HepG2 (cell line): ENCODE measurements around the gene LGI1. TPM values are rescaled to one million over a fixed set of nuclear protein-coding genes. Genes with fewer than 3 reads are reported as not detected.

Source experiments
- ATAC-seq: fragments of 200-7000 bp; cut with Tn5 transposase; 3 replicates; pipeline ENCODE4 v1.9.1; 2020; ENCODE audit warnings: mild to moderate bottlenecking, moderate library complexity
- BruUV-seq: library from RNA; stranded (reverse); fragments of 400-500 nt; replicated peaks from 2 replicates; lab custom pipeline; 2021; lab: Mats Ljungman, UMichigan
- CTCF ChIA-PET: fragments of 300-600 bp; formaldehyde crosslinking; extraction: SDS; loops from one replicate; lab custom pipeline; 2021; ENCODE audit warnings: low total read pairs, inconsistent platforms, low intra/inter-chr PET ratio; lab: Yijun Ruan, JAX
- POLR2A ChIA-PET: fragments of 350-600 bp; sonication (Branson Sonifier 250); formaldehyde crosslinking; loops from one replicate; lab custom pipeline; 2020; ENCODE audit warnings: antibody characterized with exemption, inconsistent platforms; lab: Yijun Ruan, JAX
- DNase-seq: peaks from one replicate; pipeline ENCODE4 v3.0.0-alpha.2; 2015; ENCODE audit warnings: low spot score
- FAIRE-seq: peaks from 3 replicates; lab custom pipeline; 2011; peaks lifted over from hg19 to GRCh38; lab: Jason Lieb, UNC
- H2AFZ ChIP-seq: one replicate; pipeline ENCODE4 v1.6.1; 2011; ENCODE audit warnings: low read length, inconsistent platforms
- H3K27ac ChIP-seq: fragments of 300-600 bp; 3 replicates; pipeline ENCODE4 v1.8.0; 2011; ENCODE audit warnings: mixed run types, mild to moderate bottlenecking, mixed read lengths, low read length, inconsistent platforms; ENCODE audit not compliant: insufficient read depth; ENCODE audit errors: extremely low read length
- H3K27me3 ChIP-seq, 2 experiments: fragments of 200-600 bp in 1 of 2; 2 replicates in 1 of 2; 3 replicates in 1 of 2; pipeline versions ENCODE4 v1.6.0 to v1.8.0; 2011; ENCODE audit warnings: low read length in 2 of 2, mild to moderate bottlenecking in 2 of 2, moderate library complexity in 2 of 2, inconsistent platforms in 1 of 2; ENCODE audit not compliant: insufficient read depth in 2 of 2, control insufficient read depth in 1 of 2
- H3K36me3 ChIP-seq, 2 experiments: fragments of 200-600 bp in 1 of 2; replicated peaks in 1 of 2; 2 replicates in 1 of 2; 3 replicates in 1 of 2; pipeline versions ENCODE4 v1.5.1 to v1.8.0; 2011; ENCODE audit warnings: low read length in 2 of 2, inconsistent platforms in 1 of 2; ENCODE audit not compliant: insufficient read depth in 2 of 2, control insufficient read depth in 1 of 2
- H3K4me1 ChIP-seq: 2 replicates; pipeline ENCODE4 v1.5.1; 2012; ENCODE audit warnings: low read length, inconsistent platforms; ENCODE audit not compliant: insufficient read depth
- H3K4me2 ChIP-seq: 2 replicates; pipeline ENCODE4 v1.6.0; 2011; ENCODE audit warnings: low read depth, low read length, inconsistent platforms
- H3K4me3 ChIP-seq, 3 experiments: fragments of 200-600 bp in 1 of 3; sonication (generic), shearing (Covaris generic) in 1 of 3; replicated peaks in 1 of 3; 2 replicates each; pipeline ENCODE4 v1.5.1; 2011 to 2016; ENCODE audit warnings: low read length in 3 of 3, inconsistent platforms in 2 of 3, low read depth in 2 of 3, mild to moderate bottlenecking in 2 of 3, control low read depth in 1 of 3, mixed read lengths in 1 of 3; ENCODE audit not compliant: insufficient read depth in 1 of 3
- H3K79me2 ChIP-seq: one replicate; pipeline ENCODE4 v1.6.1; 2011; ENCODE audit warnings: low read length, inconsistent platforms; ENCODE audit not compliant: insufficient read depth
- H3K9ac ChIP-seq: 2 replicates; pipeline ENCODE4 v1.6.0; 2011; ENCODE audit warnings: mild to moderate bottlenecking, low read depth, low read length, inconsistent platforms; ENCODE audit not compliant: insufficient read depth
- H3K9me3 ChIP-seq: 2 replicates; pipeline ENCODE4 v1.5.1; 2012; ENCODE audit warnings: mild to moderate bottlenecking, low read length
- H4K20me1 ChIP-seq: 2 replicates; pipeline ENCODE4 v1.6.0; 2011; ENCODE audit warnings: inconsistent platforms, mild to moderate bottlenecking, low read length, moderate library complexity; ENCODE audit not compliant: insufficient read depth
- ARNTL ChIP-seq: sonication (generic); formaldehyde crosslinking; IDR thresholded peaks from 2 replicates; pipeline ENCODE4 v1.4.0; 2020; ENCODE audit warnings: mild to moderate bottlenecking, missing genetic modification reagents
- NFATC3 ChIP-seq: sonication (generic); formaldehyde crosslinking; IDR thresholded peaks from 2 replicates; pipeline ENCODE4 v1.5.1; 2020; ENCODE audit warnings: mild to moderate bottlenecking, missing genetic modification reagents
- RAD21 ChIP-seq: fragments of 450-650 bp; formaldehyde crosslinking; IDR thresholded peaks from 2 replicates; pipeline ENCODE4 v1.5.0; 2020; ENCODE audit warnings: mild to moderate bottlenecking
- SMYD3 ChIP-seq: sonication (generic); formaldehyde crosslinking; IDR thresholded peaks from 2 replicates; pipeline ENCODE4 v1.8.1; 2023; ENCODE audit warnings: mild to moderate bottlenecking, missing genetic modification reagents
- TMF1 ChIP-seq: sonication (generic); formaldehyde crosslinking; IDR thresholded peaks from 2 replicates; pipeline ENCODE4 v1.8.1; 2022; ENCODE audit warnings: low read depth, missing genetic modification reagents
- WGBS: methylation state at CpG from one replicate; pipeline ENCODE4 v1.1.6; 2017; ENCODE audit warnings: low lambda C conversion rate; 5-methylcytosine and 5-hydroxymethylcytosine counted together
- in situ Hi-C: cut with HindIII; loops from 2 replicates; pipeline ENCODE4 v1.10.0; 2017; ENCODE audit warnings: low pct_unique_long_range_greater_than_20kb; ENCODE audit not compliant: extremely low pct_ligation_motif_present
- intact Hi-C: fragments of 100-400 bp; cut with micrococcal nuclease; formaldehyde crosslinking; loops from one replicate; pipeline ENCODE4 v1.10.0; 2022; ENCODE audit not compliant: unreplicated experiment
- polyA plus RNA-seq, 8 experiments: library from polyadenylated mRNA; depleted of rRNA in 3 of 8; stranded (reverse) in 7 of 8; unstranded in 1 of 8; fragments of >200 nt; fragmentation: Illumina TruSeq in 4 of 8; extraction: Trizol in 4 of 8; gene quantifications; 2 replicates each; pipeline versions ENCODE4 v1.2.1 to v1.2.3, GENCODE V29; 2011 to 2016; ENCODE audit warnings: low read depth in 4 of 8, missing spikeins in 1 of 8, mixed read lengths in 1 of 8; ENCODE audit not compliant: insufficient read depth in 1 of 8
- total RNA-seq, 5 experiments: library from RNA; depleted of rRNA; stranded (reverse); fragments of >200 nt; fragmentation: Illumina TruSeq; extraction: Trizol; gene quantifications; 2 replicates each; pipeline ENCODE4 v1.2.3, GENCODE V29; 2016; ENCODE audit warnings: low read depth in 1 of 5

LGI1 gene
- total and polyA plus RNA-seq, 2 of the 13 experiments (the other 11 are each of a cell fraction or from before 2014, with no cell fraction given) = not detected

DNA sequence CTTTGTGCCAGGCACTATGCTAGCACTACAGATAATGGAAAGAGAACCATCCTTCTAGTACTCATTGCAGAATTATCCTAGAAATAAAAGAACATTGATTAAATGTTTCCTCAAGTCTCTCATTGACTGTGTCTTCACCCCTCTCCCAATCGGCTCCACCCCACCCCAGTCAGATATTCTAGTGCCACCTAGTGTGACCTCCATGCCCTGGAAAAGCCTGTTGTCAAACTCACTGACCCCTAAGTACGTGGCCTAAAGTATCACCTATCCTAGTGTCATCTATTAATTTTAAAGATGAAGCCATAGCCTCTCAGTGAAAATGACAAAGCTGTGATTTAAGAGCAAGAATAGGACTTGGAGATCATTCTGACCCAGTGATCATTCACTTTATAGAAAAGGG is 26.3 kb downstream of the LGI1 start:
- Histone ChIP-seq H3K79me2 (no peaks in the 10 kb centered on the region), H3K4me2 (no peak overlapping the region), H3K4me1 (no peaks in the 10 kb centered on the region), H3K4me3 (no peak overlapping the region), H4K20me1 (no peaks in the 10 kb centered on the region), H2AFZ (no peak overlapping the region), H3K9me3 (no peaks in the 10 kb centered on the region), H3K36me3 (no peaks in the 10 kb centered on the region), H3K9ac (no peak overlapping the region), H3K27me3 (no peaks in the 10 kb centered on the region; a peak in 2 of 5 replicates), H3K27ac (no peak overlapping the region)
- in situ Hi-C loops (no loop called here), intact Hi-C loops (no loop called here)
- WGBS = 0% methylated on average over 2 of the region's 2 CpGs
- BruUV-seq = no TSS peak
- ChIA-PET CTCF (no interaction called here), POLR2A (no interaction called here)
- TF ChIP-seq TMF1 = no peak
- FAIRE-seq (no peak), ATAC-seq (no peak), DNase-seq (no peak)

DNA sequence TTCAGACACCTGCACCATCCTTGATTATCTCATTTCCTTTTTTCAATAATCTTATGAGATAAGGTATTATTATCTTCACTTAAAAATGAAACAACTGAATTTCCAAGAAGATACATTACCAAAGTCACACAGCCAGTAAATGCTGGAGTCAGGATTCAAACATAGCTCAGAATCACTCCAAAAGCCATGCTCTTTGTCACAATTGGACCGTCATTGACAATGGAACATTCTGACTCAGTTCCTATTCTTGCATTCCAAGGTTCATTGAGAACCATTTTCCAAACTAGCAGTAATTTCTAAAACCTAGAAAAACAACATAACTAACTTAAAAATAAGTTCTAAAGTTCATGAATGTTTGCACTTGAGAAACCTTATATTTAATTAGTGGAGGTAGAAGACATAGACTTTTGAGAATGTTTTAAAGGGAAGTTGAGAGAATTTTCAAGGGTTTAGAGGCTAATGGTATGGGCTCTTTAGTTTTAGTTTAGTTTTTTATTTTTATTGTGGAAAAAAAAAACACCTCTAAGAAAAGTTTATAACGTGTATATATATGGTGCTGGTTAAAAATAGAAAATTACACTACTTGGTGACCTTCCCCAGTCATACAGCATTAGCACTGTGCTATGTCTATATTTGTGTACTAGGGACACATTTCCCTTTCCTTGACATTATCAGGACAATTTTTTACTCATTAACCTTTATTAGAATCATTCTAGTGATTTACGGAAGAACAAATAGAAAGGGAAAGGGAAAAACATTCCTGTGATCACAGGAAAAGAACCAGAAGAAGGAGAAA is 30.9 kb downstream of the LGI1 start:
- intact Hi-C loops (no loop called here), in situ Hi-C loops (no loop called here)
- BruUV-seq = no TSS peak
- no peak overlapping the region for H3K4me2 ChIP-seq
- no peaks in the 10 kb centered on the region; a peak in 2 of 5 replicates for H3K27me3 ChIP-seq
- no peak overlapping the region for H3K9ac ChIP-seq
- no peak for FAIRE-seq
- H3K4me3 ChIP-seq = no peak overlapping the region
- POLR2A ChIA-PET = no interaction called here
- H3K4me1 ChIP-seq = peaks cover 24% of the 10 kb centered on the region
- no peaks in the 10 kb centered on the region for H3K36me3 ChIP-seq
- no peak for TF ChIP-seq ARNTL (CRISPR knock-in tag)
- no peak for TF ChIP-seq NFATC3
- no peak for TF ChIP-seq SMYD3 (CRISPR knock-in tag)
- no peak for TF ChIP-seq RAD21
- TF ChIP-seq, all 625 proteins: peak for 0
- H2AFZ ChIP-seq = no peak overlapping the region
- no peak overlapping the region for H3K27ac ChIP-seq
- DNase-seq = no peak
- WGBS = 20% methylated on average over 3 of the region's 3 CpGs
- no peaks in the 10 kb centered on the region for H3K79me2 ChIP-seq
- CTCF ChIA-PET = no interaction called here
- H3K9me3 ChIP-seq = no peaks in the 10 kb centered on the region
- no peak for ATAC-seq
- H4K20me1 ChIP-seq = no peaks in the 10 kb centered on the region
